LNCAP (cell line): ENCODE results near the gene RBM39.

Experiments used
- CTCF ChIP-seq: fragments of 450-650 bp; IDR thresholded peaks from 2 replicates; pipeline ENCODE4 v1.5.1; 2017; ENCODE audit warnings: mild to moderate bottlenecking

RBM39 gene

DNA sequence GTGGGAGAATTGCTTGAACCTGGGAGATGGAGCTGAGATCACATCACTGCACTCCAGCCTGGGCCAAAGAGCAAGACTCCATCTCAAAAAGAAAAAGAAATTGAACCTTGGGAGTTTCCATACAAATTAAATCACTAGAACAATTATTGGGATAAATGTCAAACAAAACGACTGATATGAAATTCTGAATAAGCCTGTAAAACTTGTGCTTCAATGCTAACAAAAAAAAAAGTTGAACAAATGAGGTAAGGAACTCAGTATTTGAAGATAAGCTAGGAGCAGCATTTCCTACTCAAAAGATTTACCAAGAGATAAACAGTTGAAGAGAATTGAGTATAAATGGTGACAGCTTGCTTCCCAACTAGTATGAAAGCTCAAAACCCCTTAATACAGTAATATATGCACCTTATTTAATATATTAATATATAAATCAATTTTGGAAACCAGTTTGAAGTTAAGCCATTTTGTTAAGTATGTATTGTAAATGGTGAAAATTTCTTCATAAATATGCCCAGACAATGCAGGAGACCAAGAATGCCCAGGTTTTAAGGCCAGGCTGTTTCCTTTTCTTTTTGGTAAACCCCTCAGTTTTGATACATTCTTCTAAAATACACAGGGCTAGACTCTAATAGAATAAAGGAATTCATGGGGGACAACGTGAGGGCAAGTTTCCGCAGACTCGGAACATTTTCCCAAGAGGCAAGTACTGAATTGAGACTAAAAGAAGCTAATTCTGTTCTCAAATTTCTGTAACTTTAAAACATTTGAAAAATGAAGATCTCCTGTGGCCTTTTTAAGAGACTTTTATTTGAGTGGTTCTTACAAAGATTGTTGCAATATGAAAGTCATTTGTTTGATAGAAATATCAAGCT, 39.0 kb downstream of the RBM39 start:
- TF ChIP-seq CTCF, result no peak

DNA sequence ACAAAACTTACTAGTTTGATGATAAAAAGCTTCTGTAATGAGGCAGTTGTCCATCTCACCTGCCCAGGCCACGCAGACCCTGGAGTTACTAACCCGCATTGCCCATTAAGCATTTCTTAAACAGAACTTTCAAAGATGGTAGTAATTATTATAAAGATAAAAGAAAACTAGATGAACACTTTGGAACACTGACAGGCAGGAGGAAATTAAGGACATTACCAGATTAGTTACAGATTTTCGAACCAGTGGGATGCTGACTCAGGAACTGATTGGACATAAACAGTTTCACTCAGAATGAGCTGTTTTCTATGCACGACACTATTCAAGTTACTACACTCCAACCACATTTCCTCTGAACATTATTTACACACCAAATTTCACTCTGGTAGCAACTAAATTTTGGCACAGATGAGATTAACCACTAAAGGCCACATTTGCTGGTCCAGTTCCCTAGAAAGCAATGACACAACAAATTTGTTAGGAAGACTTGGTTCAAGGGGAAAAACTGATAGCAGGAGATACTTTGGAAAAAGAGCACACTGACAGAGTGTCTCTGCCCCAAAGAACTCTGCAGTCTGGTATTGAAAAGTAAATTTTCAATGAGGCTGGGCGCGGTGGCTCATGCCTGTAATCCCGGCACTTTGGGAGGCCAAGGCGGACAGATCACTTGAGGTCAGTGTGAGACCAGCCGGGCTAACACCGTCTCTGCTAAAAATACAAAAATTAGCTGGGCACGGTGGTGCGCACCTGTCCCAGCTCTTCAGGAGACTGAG, 39.8 kb downstream of the RBM39 start:
- no peak for TF ChIP-seq CTCF

DNA sequence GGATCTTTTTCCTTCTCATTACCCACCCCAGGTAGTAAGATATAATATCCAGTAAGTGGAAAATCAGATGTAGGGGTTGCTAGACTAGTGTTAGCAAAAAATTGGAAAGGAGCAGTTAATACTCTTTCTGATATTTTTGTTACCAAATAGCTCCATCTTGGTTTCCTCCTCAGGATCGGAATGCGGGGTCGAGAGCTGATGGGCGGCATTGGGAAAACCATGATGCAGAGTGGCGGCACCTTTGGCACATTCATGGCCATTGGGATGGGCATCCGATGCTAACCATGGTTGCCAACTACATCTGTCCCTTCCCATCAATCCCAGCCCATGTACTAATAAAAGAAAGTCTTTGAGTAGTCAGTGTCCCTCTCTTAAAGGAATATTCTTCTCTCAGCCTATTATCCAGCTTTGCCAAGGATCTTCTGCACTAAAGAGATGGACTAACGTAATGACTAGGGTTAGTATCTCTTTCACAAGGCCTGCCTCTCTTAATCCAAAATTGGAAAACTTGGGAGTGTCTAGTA, 41.4 kb downstream of the RBM39 start:
- no peak for TF ChIP-seq CTCF

- TF ChIP-seq CTCF, result no peak
Observed at GRCh38 chr20:35699957-35700624, 42.0 kb downstream of the RBM39 start.

DNA sequence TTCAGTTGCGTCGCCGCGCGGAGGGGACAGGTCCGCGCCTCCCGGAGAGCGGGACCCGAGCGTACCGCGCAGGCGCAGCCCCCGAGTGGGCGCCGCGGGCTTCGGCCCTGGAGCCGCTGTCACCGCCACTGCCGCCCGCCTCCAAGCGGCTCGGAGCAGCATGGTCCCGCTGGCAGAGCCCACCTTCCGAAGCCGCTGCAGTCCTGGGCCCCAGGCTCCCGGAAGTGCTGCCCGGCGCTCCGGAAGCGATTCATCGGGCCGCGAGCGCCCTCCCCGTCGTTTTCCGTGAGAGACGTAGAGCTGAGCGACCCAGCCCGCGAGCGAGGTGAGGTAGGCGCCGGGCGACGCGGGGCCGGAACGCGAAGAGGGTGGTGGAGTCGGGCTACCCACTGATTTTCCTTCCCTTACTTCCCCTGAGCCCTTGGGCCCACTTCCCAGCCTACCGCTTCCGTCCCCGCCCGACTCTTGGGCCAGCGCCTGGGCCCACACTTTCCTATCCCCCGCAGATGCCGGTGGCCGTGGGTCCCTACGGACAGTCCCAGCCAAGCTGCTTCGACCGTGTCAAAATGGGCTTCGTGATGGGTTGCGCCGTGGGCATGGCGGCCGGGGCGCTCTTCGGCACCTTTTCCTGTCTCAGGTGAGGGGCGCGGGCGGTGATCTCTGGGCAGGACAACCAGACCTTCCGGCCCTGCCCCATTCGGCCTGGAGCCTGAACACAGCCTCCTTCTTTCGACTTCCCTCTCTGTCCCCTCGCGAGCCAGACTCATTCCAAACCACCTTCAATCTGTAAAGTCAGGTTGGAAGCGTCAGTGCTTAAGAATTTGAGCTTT, 42.7 kb downstream of the RBM39 start, which contains the start of the genes NFS1 and ROMO1:
NFS1 (minus strand) TSS at position 226 of the 830 bp plus-strand sequence; CDS start at position 162, 64 bp downstream.
ROMO1 (plus strand) TSS at position 279 of the 830 bp plus-strand sequence; CDS start at position 507, 228 bp downstream.
- TF ChIP-seq CTCF, result 0 out of 2 replicates have a peak, but pooled peaks have one; percentile 20

DNA sequence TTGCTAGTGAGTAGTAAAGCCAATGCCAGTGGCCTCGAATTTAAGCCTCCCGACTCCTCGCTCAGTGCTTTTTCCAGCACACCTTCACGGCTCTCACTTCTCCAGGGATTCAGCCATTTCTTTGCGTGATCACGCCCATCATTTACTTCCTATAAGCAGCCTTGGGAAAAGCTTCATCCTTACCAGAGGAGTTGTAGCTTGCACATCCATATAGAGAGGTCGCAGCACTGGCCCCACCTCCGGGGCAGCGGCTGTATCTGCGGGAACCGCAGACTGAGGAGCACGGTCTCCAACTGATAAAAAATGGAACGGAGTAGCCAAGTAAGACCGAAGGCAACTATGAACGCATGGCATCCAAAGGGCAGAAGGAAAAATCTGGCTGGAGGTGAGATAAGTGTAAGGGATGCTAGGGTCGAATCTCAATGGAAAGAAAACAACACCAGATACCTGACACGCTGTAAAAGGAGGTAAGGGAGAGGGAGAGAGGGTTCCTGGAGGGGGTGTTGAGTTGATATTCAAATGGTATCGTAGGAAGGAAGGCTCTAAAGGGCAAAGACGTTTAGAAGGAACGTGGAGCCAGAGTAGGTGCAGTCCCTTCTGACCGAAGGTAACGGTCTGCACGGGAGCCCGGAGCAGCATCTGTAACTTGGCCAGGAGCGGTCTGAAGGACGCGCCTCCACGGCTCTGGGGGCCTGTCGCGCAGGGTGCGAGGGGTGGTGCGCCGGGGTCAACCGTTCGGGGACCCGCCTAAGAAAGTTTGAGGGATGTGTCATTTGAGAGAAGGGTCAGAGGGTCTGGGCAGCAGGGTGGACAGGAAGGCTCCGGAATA, 43.5 kb downstream of the RBM39 start:
- no peak for TF ChIP-seq CTCF
